OCI-LY1 (cell line): ENCODE results near the gene PPP2R1B.

ENCODE experiments used
- EZH2 ChIP-seq: fragments of 200-600 bp; sonication (generic), shearing (Covaris generic); IDR thresholded peaks from 2 replicates; pipeline ENCODE4 v1.8.0; 2017; ENCODE audit warnings: borderline replicate concordance, mixed run types, mild to moderate bottlenecking, antibody characterized with exemption, low read length, moderate library complexity, mixed read lengths
- TF ChIP-seq, protein P1 (sequence below): fragments of 200-600 bp; sonication (generic), shearing (Covaris generic); IDR thresholded peaks from 2 replicates; pipeline ENCODE4 v1.5.1; 2017; ENCODE audit warnings: mild to moderate bottlenecking, antibody characterized with exemption, low read length, moderate library complexity, mixed read lengths

DNA sequence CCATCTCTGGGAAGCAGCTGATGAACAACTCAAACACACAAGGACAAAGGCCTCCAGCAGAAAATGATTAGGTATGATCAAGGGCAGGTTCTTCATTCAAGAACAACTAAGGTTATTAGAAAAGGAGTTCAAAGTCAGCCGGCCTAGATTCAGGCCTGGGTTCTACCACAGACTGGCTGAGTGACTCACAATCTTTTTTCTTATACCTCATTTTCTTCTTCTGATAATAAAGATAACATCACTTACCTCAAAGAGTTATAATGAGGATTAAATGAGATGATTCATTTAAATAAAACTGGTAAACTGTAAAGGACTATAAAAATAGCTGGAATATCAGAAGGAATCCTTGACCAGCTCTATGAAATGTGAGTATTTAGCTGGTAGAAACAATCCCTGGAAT lies 49.3 kb upstream of the PPP2R1B start:
- TF ChIP-seq EZH2: no peak
- TF ChIP-seq, protein P1, sequence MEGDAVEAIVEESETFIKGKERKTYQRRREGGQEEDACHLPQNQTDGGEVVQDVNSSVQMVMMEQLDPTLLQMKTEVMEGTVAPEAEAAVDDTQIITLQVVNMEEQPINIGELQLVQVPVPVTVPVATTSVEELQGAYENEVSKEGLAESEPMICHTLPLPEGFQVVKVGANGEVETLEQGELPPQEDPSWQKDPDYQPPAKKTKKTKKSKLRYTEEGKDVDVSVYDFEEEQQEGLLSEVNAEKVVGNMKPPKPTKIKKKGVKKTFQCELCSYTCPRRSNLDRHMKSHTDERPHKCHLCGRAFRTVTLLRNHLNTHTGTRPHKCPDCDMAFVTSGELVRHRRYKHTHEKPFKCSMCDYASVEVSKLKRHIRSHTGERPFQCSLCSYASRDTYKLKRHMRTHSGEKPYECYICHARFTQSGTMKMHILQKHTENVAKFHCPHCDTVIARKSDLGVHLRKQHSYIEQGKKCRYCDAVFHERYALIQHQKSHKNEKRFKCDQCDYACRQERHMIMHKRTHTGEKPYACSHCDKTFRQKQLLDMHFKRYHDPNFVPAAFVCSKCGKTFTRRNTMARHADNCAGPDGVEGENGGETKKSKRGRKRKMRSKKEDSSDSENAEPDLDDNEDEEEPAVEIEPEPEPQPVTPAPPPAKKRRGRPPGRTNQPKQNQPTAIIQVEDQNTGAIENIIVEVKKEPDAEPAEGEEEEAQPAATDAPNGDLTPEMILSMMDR: no peak
